Bone marrow (tissue), 2 donors: ENCODE data around the gene NEUROD2.

Experiments
- DNase-seq, 2 donors: peaks; one replicate each; lab custom pipeline; 2025; lab: John Stamatoyannopoulos, UW

The NEUROD2 gene

GRCh38 chr17:39580082-39580468 is 27.6 kb downstream of the NEUROD2 start:
- no peak for DNase-seq

GRCh38 chr17:39579318-39580081 is 28.2 kb downstream of the NEUROD2 start:
- DNase-seq, result no peak

GRCh38 chr17:39578272-39578671 is 29.4 kb downstream of the NEUROD2 start:
- no peak for DNase-seq

- DNase-seq, result peak in 1 of 2 donors; percentile 3
These were observed 31.5 kb downstream of the NEUROD2 start for GRCh38 chr17:39576187-39576586.

GRCh38 chr17:39573447-39574298 is 34.0 kb downstream of the NEUROD2 start:
- DNase-seq, result no peak

GRCh38 chr17:39572121-39572520 is 35.6 kb downstream of the NEUROD2 start:
- DNase-seq, result no peak

GRCh38 chr17:39569126-39569525 is 38.6 kb downstream of the NEUROD2 start:
- no peak for DNase-seq

GRCh38 chr17:39568702-39569101 is 39.0 kb downstream of the NEUROD2 start:
- no peak for DNase-seq

GRCh38 chr17:39566094-39566850 is 41.4 kb downstream of the NEUROD2 start:
- no peak for DNase-seq

- no peak for DNase-seq
These were observed 43.4 kb downstream of the NEUROD2 start for GRCh38 chr17:39564211-39564848.

- DNase-seq, result no peak
These were observed 44.2 kb downstream of the NEUROD2 start for GRCh38 chr17:39563476-39563875.

GRCh38 chr17:39562976-39563375 is 44.7 kb downstream of the NEUROD2 start:
- DNase-seq, result no peak

- no peak for DNase-seq
These were observed 45.3 kb downstream of the NEUROD2 start for GRCh38 chr17:39562395-39562794.

- DNase-seq, result no peak
These were observed 51.3 kb downstream of the NEUROD2 start for GRCh38 chr17:39556423-39556822.

- no peak for DNase-seq
These were observed 52.4 kb downstream of the NEUROD2 start for GRCh38 chr17:39555368-39555767.
